Karpas-422 (cell line): Measurements from ENCODE around the gene CD274. TPM values are rescaled to one million over a fixed set of nuclear protein-coding genes. Genes with fewer than 3 reads are reported as not detected.

Experiments used
- DNase-seq: peaks from one replicate; pipeline ENCODE4 v3.0.0-alpha.2; 2015
- H2AFZ ChIP-seq: fragments of 200-600 bp; sonication (generic); 2 replicates; pipeline ENCODE4 v1.6.1; 2014; ENCODE audit warnings: antibody characterized with exemption, low read length, mixed read lengths
- H3K27ac ChIP-seq: fragments of 200-600 bp; sonication (generic); 2 replicates; pipeline ENCODE4 v1.5.1; 2014; ENCODE audit warnings: mild to moderate bottlenecking, low read length, moderate library complexity
- H3K27me3 ChIP-seq: fragments of 200-600 bp; sonication (generic); 2 replicates; pipeline ENCODE4 v1.6.1; 2014; ENCODE audit warnings: low read length, mixed read lengths
- H3K36me3 ChIP-seq: fragments of 200-600 bp; sonication (generic); 2 replicates; pipeline ENCODE4 v1.6.1; 2014; ENCODE audit warnings: low read length, mixed read lengths; ENCODE audit not compliant: insufficient read depth
- H3K4me1 ChIP-seq: fragments of 200-600 bp; sonication (generic); 2 replicates; pipeline ENCODE4 v1.6.1; 2014; ENCODE audit warnings: mild to moderate bottlenecking, low read length, mixed read lengths
- H3K4me2 ChIP-seq: fragments of 200-600 bp; sonication (generic); 2 replicates; pipeline ENCODE4 v1.6.1; 2014; ENCODE audit warnings: low read length, low read depth, mild to moderate bottlenecking; ENCODE audit not compliant: poor library complexity, severe bottlenecking
- H3K4me3 ChIP-seq: fragments of 200-600 bp; sonication (generic); 2 replicates; pipeline ENCODE4 v1.5.1; 2014; ENCODE audit warnings: mild to moderate bottlenecking, antibody characterized with exemption, low read length, mixed read lengths
- H3K79me2 ChIP-seq: fragments of 200-600 bp; sonication (generic); 2 replicates; pipeline ENCODE4 v1.6.1; 2014; ENCODE audit warnings: mild to moderate bottlenecking, low read length, mixed read lengths
- H3K9ac ChIP-seq: fragments of 200-600 bp; sonication (generic); 2 replicates; pipeline ENCODE4 v1.6.0; 2014; ENCODE audit warnings: low read length
- H3K9me2 ChIP-seq: fragments of 200-600 bp; sonication (generic), shearing (Covaris generic); replicated peaks from 2 replicates; pipeline ENCODE4 v1.6.0; 2014; ENCODE audit warnings: mild to moderate bottlenecking, low read length, moderate library complexity; ENCODE audit not compliant: insufficient read depth
- H3K9me3 ChIP-seq: fragments of 300-700, 200-600 bp; sonication (generic); 2 replicates; pipeline ENCODE4 v1.6.1; 2014; ENCODE audit warnings: low read length, mixed read lengths
- H4K20me1 ChIP-seq: fragments of 200-600 bp; sonication (generic); 2 replicates; pipeline ENCODE4 v1.6.1; 2014; ENCODE audit warnings: mild to moderate bottlenecking, antibody characterized with exemption, low read length, low read depth; ENCODE audit not compliant: insufficient read depth
- total RNA-seq: library from RNA; depleted of rRNA; stranded (reverse); fragments of >200 nt; shearing (Covaris generic); gene quantifications from 2 replicates; pipeline ENCODE4 v1.2.3, GENCODE V29; 2014; ENCODE audit warnings: low replicate concordance; rRNA removed

CD274 gene
- total RNA-seq, result 0.11 and 0.29 TPM in 2 replicates

- Histone ChIP-seq H3K27me3 (no peaks in the 10 kb centered on the region), H3K27ac (no peak within 1 kb of the TSS), H3K4me3 (peak within 1 kb of the TSS; percentile 69), H3K4me2 (peak within 1 kb of the TSS; percentile 74), H3K79me2 (no peaks in the 10 kb centered on the region), H2AFZ (peak within 1 kb of the TSS; percentile 13; the same call in 1 of the 2 replicates), H3K9ac (peak within 1 kb of the TSS; percentile 62), H3K4me1 (peaks cover 30% of the 10 kb centered on the region), H3K36me3 (no peaks in the 10 kb centered on the region), H3K9me2 (no peaks in the 10 kb centered on the region), H4K20me1 (no peaks in the 10 kb centered on the region), H3K9me3 (no peaks in the 10 kb centered on the region)
- peak; percentile 76 for DNase-seq
Measured at GRCh38 chr9:5450359-5451091, at the start of gene CD274. Gene CD274 (plus strand): TSS chr9:5450542. CDS start chr9:5456114, 5,572 bp downstream.

- Histone ChIP-seq H3K4me2 (no peak overlapping the region), H3K79me2 (no peaks in the 10 kb centered on the region), H3K4me1 (peaks cover 6% of the 10 kb centered on the region), H3K9me2 (no peaks in the 10 kb centered on the region), H3K4me3 (no peak overlapping the region), H4K20me1 (no peaks in the 10 kb centered on the region), H3K27ac (no peak overlapping the region), H3K36me3 (no peaks in the 10 kb centered on the region), H2AFZ (no peak overlapping the region), H3K9ac (no peak overlapping the region), H3K9me3 (no peaks in the 10 kb centered on the region; the same call in 1 of the 2 replicates), H3K27me3 (no peaks in the 10 kb centered on the region)
- DNase-seq, result no peak
Measured at GRCh38 chr9:5402217-5402616, 48.1 kb upstream of the CD274 start.

- no peaks in the 10 kb centered on the region for H3K9me2 ChIP-seq
- H3K27ac ChIP-seq, result no peak overlapping the region
- no peaks in the 10 kb centered on the region for H3K4me1 ChIP-seq
- no peak overlapping the region for H3K4me2 ChIP-seq
- H3K9ac ChIP-seq, result no peak overlapping the region
- no peaks in the 10 kb centered on the region for H3K27me3 ChIP-seq
- H3K9me3 ChIP-seq, result peaks cover 12% of the 10 kb centered on the region
- DNase-seq, result no peak
- no peaks in the 10 kb centered on the region for H4K20me1 ChIP-seq
- peaks cover 6% of the 10 kb centered on the region; the same call in 1 of the 2 replicates for H3K36me3 ChIP-seq
- H2AFZ ChIP-seq, result no peak overlapping the region
- no peak overlapping the region for H3K4me3 ChIP-seq
- no peaks in the 10 kb centered on the region for H3K79me2 ChIP-seq
Measured at GRCh38 chr9:5408596-5408995, 41.7 kb upstream of the CD274 start.

- Histone ChIP-seq H3K4me1 (peaks cover 11% of the 10 kb centered on the region), H4K20me1 (no peaks in the 10 kb centered on the region), H3K9ac (no peak overlapping the region), H3K9me3 (no peaks in the 10 kb centered on the region), H3K4me2 (no peak overlapping the region), H3K27me3 (no peaks in the 10 kb centered on the region), H3K27ac (no peak overlapping the region), H3K4me3 (no peak overlapping the region), H3K79me2 (no peaks in the 10 kb centered on the region), H2AFZ (no peak overlapping the region), H3K9me2 (no peaks in the 10 kb centered on the region), H3K36me3 (no peaks in the 10 kb centered on the region)
- DNase-seq, result no peak
Measured at GRCh38 chr9:5416953-5417352, 33.4 kb upstream of the CD274 start.

- no peaks in the 10 kb centered on the region for H3K9me2 ChIP-seq
- no peak overlapping the region for H3K4me2 ChIP-seq
- no peak overlapping the region for H2AFZ ChIP-seq
- no peaks in the 10 kb centered on the region for H4K20me1 ChIP-seq
- H3K9me3 ChIP-seq, result no peaks in the 10 kb centered on the region
- H3K9ac ChIP-seq, result no peak overlapping the region
- H3K36me3 ChIP-seq, result no peaks in the 10 kb centered on the region
- peaks cover 13% of the 10 kb centered on the region for H3K4me1 ChIP-seq
- no peak for DNase-seq
- H3K4me3 ChIP-seq, result no peak overlapping the region
- H3K79me2 ChIP-seq, result no peaks in the 10 kb centered on the region
- H3K27me3 ChIP-seq, result no peaks in the 10 kb centered on the region
- no peak overlapping the region for H3K27ac ChIP-seq
Measured at GRCh38 chr9:5418481-5418880, 31.9 kb upstream of the CD274 start.

GRCh38 chr9:5419987-5420386, 30.4 kb upstream of the CD274 start:
- Histone ChIP-seq H3K27ac (no peak overlapping the region), H3K79me2 (no peaks in the 10 kb centered on the region), H3K9me2 (no peaks in the 10 kb centered on the region), H4K20me1 (no peaks in the 10 kb centered on the region), H3K4me3 (no peak overlapping the region), H3K9ac (no peak overlapping the region), H3K9me3 (no peaks in the 10 kb centered on the region), H2AFZ (no peak overlapping the region), H3K27me3 (no peaks in the 10 kb centered on the region), H3K36me3 (no peaks in the 10 kb centered on the region), H3K4me2 (no peak overlapping the region), H3K4me1 (peaks cover 13% of the 10 kb centered on the region)
- DNase-seq, result no peak

GRCh38 chr9:5421163-5421562, 29.2 kb upstream of the CD274 start:
- H3K4me3 ChIP-seq, result no peak overlapping the region
- no peaks in the 10 kb centered on the region for H4K20me1 ChIP-seq
- H3K36me3 ChIP-seq, result no peaks in the 10 kb centered on the region
- no peak overlapping the region for H2AFZ ChIP-seq
- no peaks in the 10 kb centered on the region for H3K9me3 ChIP-seq
- H3K27me3 ChIP-seq, result no peaks in the 10 kb centered on the region
- H3K4me2 ChIP-seq, result no peak overlapping the region
- H3K9me2 ChIP-seq, result no peaks in the 10 kb centered on the region
- no peak for DNase-seq
- peaks cover 13% of the 10 kb centered on the region for H3K4me1 ChIP-seq
- H3K27ac ChIP-seq, result no peak overlapping the region
- H3K79me2 ChIP-seq, result no peaks in the 10 kb centered on the region
- no peak overlapping the region for H3K9ac ChIP-seq

GRCh38 chr9:5422276-5422675, 28.1 kb upstream of the CD274 start:
- Histone ChIP-seq H3K27me3 (no peaks in the 10 kb centered on the region), H3K4me3 (no peak overlapping the region), H3K4me1 (peaks cover 4% of the 10 kb centered on the region), H4K20me1 (no peaks in the 10 kb centered on the region), H3K36me3 (no peaks in the 10 kb centered on the region), H3K27ac (no peak overlapping the region), H3K79me2 (no peaks in the 10 kb centered on the region), H3K9ac (no peak overlapping the region), H2AFZ (no peak overlapping the region), H3K4me2 (no peak overlapping the region), H3K9me3 (no peaks in the 10 kb centered on the region), H3K9me2 (no peaks in the 10 kb centered on the region)
- no peak for DNase-seq
